GM12801 (cell line): ENCODE data around the gene PTPRU.

Source experiments
- CTCF ChIP-seq: IDR thresholded peaks from one replicate; pipeline ENCODE4 v1.5.1; 2011; ENCODE audit warnings: control low read depth; ENCODE audit not compliant: insufficient read length; ENCODE audit errors: extremely low read depth

The PTPRU gene

GRCh38 chr1:29223521-29223920 lies 12.8 kb upstream of the PTPRU start:
- no peak for TF ChIP-seq CTCF

GRCh38 chr1:29224356-29224837 lies 11.9 kb upstream of the PTPRU start:
- no peak for TF ChIP-seq CTCF

- TF ChIP-seq CTCF: no peak
Observed at GRCh38 chr1:29225361-29225760, 11.0 kb upstream of the PTPRU start.

GRCh38 chr1:29227511-29227910 lies 8.8 kb upstream of the PTPRU start:
- no peak for TF ChIP-seq CTCF

GRCh38 chr1:29230204-29230552 lies 6.1 kb upstream of the PTPRU start:
- no peak for TF ChIP-seq CTCF

- TF ChIP-seq CTCF: no peak
Observed at GRCh38 chr1:29230553-29231378, 5.6 kb upstream of the PTPRU start, which contains the start of gene MECR. Gene MECR, minus strand, starts transcription at chr1:29230934. Its CDS starts 28 bp downstream, at chr1:29230906.

- no peak for TF ChIP-seq CTCF
Observed at GRCh38 chr1:29232387-29232786, 3.9 kb upstream of the PTPRU start.
